ENCODE results near the gene PPP3CB.

DNA sequence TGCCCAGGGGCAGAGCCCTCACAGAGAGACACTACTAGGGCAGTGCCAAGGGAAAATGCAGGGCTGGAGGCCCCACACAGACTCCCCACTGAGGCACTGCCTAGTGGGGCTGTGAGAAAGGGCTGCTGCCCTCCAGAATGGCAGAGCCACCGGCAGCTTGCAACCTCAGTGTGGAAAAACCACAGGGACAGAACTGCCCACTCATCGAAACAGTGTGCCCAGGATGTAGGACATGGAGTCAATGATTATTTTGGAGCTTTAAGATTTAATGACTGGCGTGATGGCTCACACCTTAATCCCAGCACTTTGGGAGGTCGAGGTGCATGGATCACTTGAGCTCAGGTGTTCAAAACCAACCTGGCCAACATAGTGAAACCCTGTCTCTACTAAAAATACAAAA, 34.9 kb downstream of the PPP3CB start:
- TF ChIP-seq TAF1 (IDR thresholded peaks at IDR 0.05; ENCODE audit: low read depth, low read length): no peak
- no peak for TF ChIP-seq POLR2AphosphoS5 (IDR thresholded peaks at IDR 0.05; ENCODE audit: low read depth, low read length)
- TF ChIP-seq POLR2A (IDR thresholded peaks at IDR 0.05; ENCODE audit: low read depth, low read length): no peak
